ENCODE results near the gene PCDHB9. TPM values are rescaled to one million over a fixed set of nuclear protein-coding genes. Genes with fewer than 3 reads are reported as not detected.

Gene PCDHB9
- polyA plus RNA-seq, 1 donor, result 3.2 TPM

Other genes starting within 250 kb of the PCDHB9 start
- 2.0 TPM for gene PCDHAC2, start 220.7 kb upstream of the PCDHB9 start, polyA plus RNA-seq (ENCODE audit: insufficient read length)
- gene PCDHB1, start 135.8 kb upstream of the PCDHB9 start, polyA plus RNA-seq (ENCODE audit: insufficient read length), result 0.14 TPM
- 4.4 TPM for gene PCDHB2, start 92.5 kb upstream of the PCDHB9 start, polyA plus RNA-seq (ENCODE audit: insufficient read length)
- gene PCDHB3, start 86.7 kb upstream of the PCDHB9 start, polyA plus RNA-seq (ENCODE audit: insufficient read length), result 2.6 TPM
- 3.1 TPM for gene PCDHB4, start 65.3 kb upstream of the PCDHB9 start, polyA plus RNA-seq (ENCODE audit: insufficient read length)
- 3.2 TPM for gene PCDHB5, start 52.0 kb upstream of the PCDHB9 start, polyA plus RNA-seq (ENCODE audit: insufficient read length)
- gene PCDHB6, start 37.1 kb upstream of the PCDHB9 start, polyA plus RNA-seq (ENCODE audit: insufficient read length), result 2.4 TPM
- gene PCDHB7, start 14.5 kb upstream of the PCDHB9 start, polyA plus RNA-seq (ENCODE audit: insufficient read length), result 3.2 TPM
- 2.1 TPM for gene PCDHB8, start 9.4 kb upstream of the PCDHB9 start, polyA plus RNA-seq (ENCODE audit: insufficient read length)
- 3.9 TPM for gene PCDHB16, start 4.8 kb upstream of the PCDHB9 start, polyA plus RNA-seq (ENCODE audit: insufficient read length)
- gene PCDHB10, start 5.2 kb downstream of the PCDHB9 start, polyA plus RNA-seq (ENCODE audit: insufficient read length), result 5.3 TPM
- gene PCDHB11, start 12.5 kb downstream of the PCDHB9 start, polyA plus RNA-seq (ENCODE audit: insufficient read length), result 4.4 TPM
- gene PCDHB12, start 21.6 kb downstream of the PCDHB9 start, polyA plus RNA-seq (ENCODE audit: insufficient read length), result 4.7 TPM
- 2.8 TPM for gene PCDHB13, start 26.8 kb downstream of the PCDHB9 start, polyA plus RNA-seq (ENCODE audit: insufficient read length)
- 7.5 TPM for gene PCDHB14, start 36.2 kb downstream of the PCDHB9 start, polyA plus RNA-seq (ENCODE audit: insufficient read length)
- 9.4 TPM for gene PCDHB15, start 58.2 kb downstream of the PCDHB9 start, polyA plus RNA-seq (ENCODE audit: insufficient read length)
- not detected for gene SLC25A2, start 116.9 kb downstream of the PCDHB9 start, polyA plus RNA-seq (ENCODE audit: insufficient read length)
- 76.5 TPM for gene TAF7, start 133.6 kb downstream of the PCDHB9 start, polyA plus RNA-seq (ENCODE audit: insufficient read length)
- gene PCDHGA1, start 143.4 kb downstream of the PCDHB9 start, polyA plus RNA-seq (ENCODE audit: insufficient read length), result 0.77 TPM
- gene PCDHGA2, start 151.6 kb downstream of the PCDHB9 start, polyA plus RNA-seq (ENCODE audit: insufficient read length), result 2.1 TPM
- 1.0 TPM for gene PCDHGA3, start 156.7 kb downstream of the PCDHB9 start, polyA plus RNA-seq (ENCODE audit: insufficient read length)
- 0.45 TPM for gene PCDHGB1, start 162.9 kb downstream of the PCDHB9 start, polyA plus RNA-seq (ENCODE audit: insufficient read length)
- 1.6 TPM for gene PCDHGA4, start 167.9 kb downstream of the PCDHB9 start, polyA plus RNA-seq (ENCODE audit: insufficient read length)
- gene PCDHGB2, start 172.8 kb downstream of the PCDHB9 start, polyA plus RNA-seq (ENCODE audit: insufficient read length), result 2.8 TPM
- 2.6 TPM for gene PCDHGA5, start 177.0 kb downstream of the PCDHB9 start, polyA plus RNA-seq (ENCODE audit: insufficient read length)
- gene PCDHGB3, start 183.1 kb downstream of the PCDHB9 start, polyA plus RNA-seq (ENCODE audit: insufficient read length), result 1.8 TPM
- gene PCDHGA6, start 186.7 kb downstream of the PCDHB9 start, polyA plus RNA-seq (ENCODE audit: insufficient read length), result 4.4 TPM
- gene PCDHGA7, start 195.6 kb downstream of the PCDHB9 start, polyA plus RNA-seq (ENCODE audit: insufficient read length), result 1.6 TPM
- 2.6 TPM for gene PCDHGB4, start 200.5 kb downstream of the PCDHB9 start, polyA plus RNA-seq (ENCODE audit: insufficient read length)
- 0.80 TPM for gene PCDHGA8, start 205.5 kb downstream of the PCDHB9 start, polyA plus RNA-seq (ENCODE audit: insufficient read length)
- 4.1 TPM for gene PCDHGB5, start 210.8 kb downstream of the PCDHB9 start, polyA plus RNA-seq (ENCODE audit: insufficient read length)
- gene PCDHGA9, start 215.6 kb downstream of the PCDHB9 start, polyA plus RNA-seq (ENCODE audit: insufficient read length), result 4.4 TPM
- 4.0 TPM for gene PCDHGB6, start 220.9 kb downstream of the PCDHB9 start, polyA plus RNA-seq (ENCODE audit: insufficient read length)
- gene PCDHGA10, start 225.8 kb downstream of the PCDHB9 start, polyA plus RNA-seq (ENCODE audit: insufficient read length), result 1.6 TPM
- gene PCDHGB7, start 230.5 kb downstream of the PCDHB9 start, polyA plus RNA-seq (ENCODE audit: insufficient read length), result 9.9 TPM
- gene PCDHGA11, start 233.9 kb downstream of the PCDHB9 start, polyA plus RNA-seq (ENCODE audit: insufficient read length), result 3.0 TPM
- 2.4 TPM for gene PCDHGA12, start 243.3 kb downstream of the PCDHB9 start, polyA plus RNA-seq (ENCODE audit: insufficient read length)

All from hindlimb muscle (tissue), 1 donor.